GM19463 (cell line): ENCODE results near the gene UVRAG.
"Not testable (repeated sequence)": the region's sequence is repeated elsewhere in the genome, so short reads cannot be mapped to it uniquely, and the experiment has no call there.

Experiments used
- ATAC-seq: cut with Tn5 transposase; IDR thresholded peaks from one replicate; pipeline ENCODE4 v1.9.1; 2021; ENCODE audit warnings: mild to moderate bottlenecking, moderate library complexity; ENCODE audit not compliant: unreplicated experiment

Gene UVRAG

GRCh38 chr11:75873417-75874221, 58.6 kb downstream of the UVRAG start:
- peak; percentile 69 for ATAC-seq

GRCh38 chr11:75874684-75875341, 59.8 kb downstream of the UVRAG start:
- ATAC-seq, result no peak

- ATAC-seq, result not testable (repeated sequence)
These were observed 62.3 kb downstream of the UVRAG start for GRCh38 chr11:75877327-75877726.

GRCh38 chr11:75877931-75878330, 62.9 kb downstream of the UVRAG start:
- ATAC-seq, result not testable (repeated sequence)

GRCh38 chr11:75878933-75879332, 63.9 kb downstream of the UVRAG start:
- ATAC-seq, result no peak

GRCh38 chr11:75879737-75880136, 64.7 kb downstream of the UVRAG start:
- ATAC-seq, result no peak

- ATAC-seq, result not testable (repeated sequence)
These were observed 65.3 kb downstream of the UVRAG start for GRCh38 chr11:75880343-75880742.

- no peak for ATAC-seq
These were observed 69.3 kb downstream of the UVRAG start for GRCh38 chr11:75884321-75884720.

- ATAC-seq, result no peak
These were observed 73.4 kb downstream of the UVRAG start for GRCh38 chr11:75888416-75888815.

- no peak for ATAC-seq
These were observed 77.1 kb downstream of the UVRAG start for GRCh38 chr11:75891947-75892739.

- ATAC-seq, result no peak
These were observed 78.2 kb downstream of the UVRAG start for GRCh38 chr11:75893251-75893650.

- no peak for ATAC-seq
These were observed 79.1 kb downstream of the UVRAG start for GRCh38 chr11:75894036-75894585.

- ATAC-seq, result no peak
These were observed 81.9 kb downstream of the UVRAG start for GRCh38 chr11:75896843-75897419.

- ATAC-seq, result no peak
These were observed 83.9 kb downstream of the UVRAG start for GRCh38 chr11:75898871-75899270.

GRCh38 chr11:75899806-75900205, 84.8 kb downstream of the UVRAG start:
- ATAC-seq, result no peak

- no peak for ATAC-seq
These were observed 85.8 kb downstream of the UVRAG start for GRCh38 chr11:75900848-75901247.

- ATAC-seq, result no peak
These were observed 87.6 kb downstream of the UVRAG start for GRCh38 chr11:75902631-75903030.

- no peak for ATAC-seq
These were observed 88.3 kb downstream of the UVRAG start for GRCh38 chr11:75903276-75903675.

- no peak for ATAC-seq
These were observed 90.4 kb downstream of the UVRAG start for GRCh38 chr11:75905434-75905833.

- ATAC-seq, result no peak
These were observed 93.0 kb downstream of the UVRAG start for GRCh38 chr11:75907906-75908527.
